ENCODE results near the gene DOK3.
A peak's percentile ranks its signal among the peaks of the same experiment; 100 is the strongest.

DOK3 gene

GRCh38 chr5:177516601-177517568 is 7.3 kb upstream of the DOK3 start, which contains the start of gene DDX41:
TSS of gene DDX41 (minus strand) at chr5:177516961. CDS start at chr5:177516945, 16 bp downstream.
- Histone ChIP-seq H3K36me3 (ENCODE audit: control insufficient read depth, insufficient read depth, low read length) (peaks cover 25% of the 10 kb centered on the region), H3K27ac (ENCODE audit: low read depth, low read length) (peak within 1 kb of the TSS; percentile 86)

DNA sequence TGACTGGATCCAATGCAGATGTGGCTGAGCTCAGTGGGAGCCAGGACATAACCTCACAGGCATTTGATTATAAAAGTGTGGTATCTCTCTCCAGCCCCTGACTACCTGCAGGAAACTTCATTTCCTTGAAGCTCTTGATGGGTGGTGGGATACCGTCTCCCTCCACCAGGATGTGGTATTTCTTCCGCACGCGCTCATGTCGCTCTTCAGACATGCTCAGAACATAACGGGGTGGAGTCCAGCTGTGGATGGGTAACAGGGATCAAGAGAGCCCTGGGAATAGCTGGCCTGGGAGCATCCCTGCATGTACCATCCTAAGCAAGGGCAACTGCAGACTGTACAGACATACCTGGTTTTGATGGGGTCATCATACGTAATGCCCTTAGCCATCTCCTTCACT is 6.0 kb upstream of the DOK3 start:
- Histone ChIP-seq H3K4me3 (ENCODE audit: low read length) (peak overlapping the region; percentile 99), H3K27ac (ENCODE audit: low read depth, low read length) (no peak overlapping the region), H3K9ac (ENCODE audit: low read length) (no peak overlapping the region), H3K36me3 (ENCODE audit: control insufficient read depth, insufficient read depth, low read length) (peaks cover 24% of the 10 kb centered on the region), H3K4me1 (ENCODE audit: control insufficient read depth, insufficient read depth, low read length) (peaks cover 7% of the 10 kb centered on the region), H3K27me3 (ENCODE audit: control insufficient read depth, insufficient read depth, low read length) (no peaks in the 10 kb centered on the region)

More at GRCh38 chr5:177516601-177517568, 7.3 kb upstream of the DOK3 start, which contains the start of gene DDX41:
- Histone ChIP-seq H3K9ac (ENCODE audit: low read length) (peak within 1 kb of the TSS; percentile 82), H3K4me3 (ENCODE audit: low read length) (peak within 1 kb of the TSS; percentile 99), H3K4me1 (ENCODE audit: control insufficient read depth, insufficient read depth, low read length) (peaks cover 7% of the 10 kb centered on the region), H3K27me3 (ENCODE audit: control insufficient read depth, insufficient read depth, low read length) (no peaks in the 10 kb centered on the region)

DNA sequence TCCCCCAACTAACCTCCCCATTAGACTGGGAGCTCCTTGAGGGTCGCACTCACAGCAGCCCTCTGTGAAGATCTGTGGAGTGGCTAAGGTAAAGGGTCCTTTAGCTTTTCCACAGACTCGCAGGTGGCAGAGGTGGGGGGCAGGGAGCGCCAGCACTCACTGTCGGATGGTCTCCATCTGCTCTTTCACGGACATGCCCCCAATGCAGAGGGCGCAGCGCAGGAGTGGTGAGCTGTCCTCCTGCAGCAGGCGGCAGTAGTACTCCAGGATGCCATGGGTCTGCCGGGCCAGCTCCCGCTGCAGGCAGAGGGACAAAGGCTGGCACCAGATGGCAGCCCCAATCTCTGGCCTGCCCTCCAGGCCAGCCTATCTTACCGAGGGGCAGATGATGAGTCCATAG is 4.9 kb upstream of the DOK3 start:
- Histone ChIP-seq H3K36me3 (ENCODE audit: control insufficient read depth, insufficient read depth, low read length) (peaks cover 24% of the 10 kb centered on the region), H3K27me3 (ENCODE audit: control insufficient read depth, insufficient read depth, low read length) (no peaks in the 10 kb centered on the region), H3K27ac (ENCODE audit: low read depth, low read length) (no peak overlapping the region), H3K9ac (ENCODE audit: low read length) (no peak overlapping the region), H3K4me3 (ENCODE audit: low read length) (no peak overlapping the region), H3K4me1 (ENCODE audit: control insufficient read depth, insufficient read depth, low read length) (peaks cover 7% of the 10 kb centered on the region)

GRCh38 chr5:177513500-177513899 is 3.9 kb upstream of the DOK3 start:
- no peaks in the 10 kb centered on the region for H3K27me3 ChIP-seq (ENCODE audit: control insufficient read depth, insufficient read depth, low read length)
- H3K9ac ChIP-seq (ENCODE audit: low read length), result no peak overlapping the region
- H3K4me3 ChIP-seq (ENCODE audit: low read length), result no peak overlapping the region
- no peak overlapping the region for H3K27ac ChIP-seq (ENCODE audit: low read depth, low read length)
- peaks cover 24% of the 10 kb centered on the region for H3K36me3 ChIP-seq (ENCODE audit: control insufficient read depth, insufficient read depth, low read length)
- H3K4me1 ChIP-seq (ENCODE audit: control insufficient read depth, insufficient read depth, low read length), result peaks cover 7% of the 10 kb centered on the region

DNA sequence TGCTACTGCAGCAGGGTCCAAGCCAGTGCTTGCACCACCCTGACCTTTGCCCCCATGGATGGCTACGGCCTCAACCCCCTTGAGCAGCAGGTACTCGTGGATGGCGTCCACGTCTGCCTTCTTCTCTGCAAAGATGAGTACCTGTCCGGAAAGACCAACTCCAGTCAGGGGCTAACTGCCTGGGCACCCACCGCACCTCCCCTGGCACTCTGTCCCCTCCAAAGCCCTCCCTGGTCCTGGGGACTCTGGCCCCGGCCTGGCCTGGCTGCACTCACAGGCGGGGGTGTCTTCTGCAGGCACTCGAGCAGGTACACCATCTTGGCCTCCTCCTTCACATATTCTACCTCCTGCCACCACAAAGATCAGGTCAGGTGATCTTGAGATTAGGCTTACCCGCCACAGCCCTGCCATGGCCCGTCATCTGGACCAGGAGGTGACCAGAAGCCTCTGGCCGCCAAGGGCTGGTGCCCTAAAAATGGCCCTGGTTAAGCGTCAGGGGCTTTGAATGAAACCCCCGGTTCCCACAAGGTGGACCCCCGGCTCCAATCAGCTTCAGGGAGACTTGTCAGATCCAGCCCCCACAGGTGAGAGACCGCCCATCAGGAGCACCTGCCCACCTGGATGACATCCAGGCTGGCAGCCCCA is 3.2 kb upstream of the DOK3 start:
- H3K27me3 ChIP-seq (ENCODE audit: control insufficient read depth, insufficient read depth, low read length), result no peaks in the 10 kb centered on the region
- no peak overlapping the region for H3K4me3 ChIP-seq (ENCODE audit: low read length)
- no peak overlapping the region for H3K9ac ChIP-seq (ENCODE audit: low read length)
- peaks cover 24% of the 10 kb centered on the region for H3K36me3 ChIP-seq (ENCODE audit: control insufficient read depth, insufficient read depth, low read length)
- H3K4me1 ChIP-seq (ENCODE audit: control insufficient read depth, insufficient read depth, low read length), result peaks cover 7% of the 10 kb centered on the region
- no peak overlapping the region for H3K27ac ChIP-seq (ENCODE audit: low read depth, low read length)

DNA sequence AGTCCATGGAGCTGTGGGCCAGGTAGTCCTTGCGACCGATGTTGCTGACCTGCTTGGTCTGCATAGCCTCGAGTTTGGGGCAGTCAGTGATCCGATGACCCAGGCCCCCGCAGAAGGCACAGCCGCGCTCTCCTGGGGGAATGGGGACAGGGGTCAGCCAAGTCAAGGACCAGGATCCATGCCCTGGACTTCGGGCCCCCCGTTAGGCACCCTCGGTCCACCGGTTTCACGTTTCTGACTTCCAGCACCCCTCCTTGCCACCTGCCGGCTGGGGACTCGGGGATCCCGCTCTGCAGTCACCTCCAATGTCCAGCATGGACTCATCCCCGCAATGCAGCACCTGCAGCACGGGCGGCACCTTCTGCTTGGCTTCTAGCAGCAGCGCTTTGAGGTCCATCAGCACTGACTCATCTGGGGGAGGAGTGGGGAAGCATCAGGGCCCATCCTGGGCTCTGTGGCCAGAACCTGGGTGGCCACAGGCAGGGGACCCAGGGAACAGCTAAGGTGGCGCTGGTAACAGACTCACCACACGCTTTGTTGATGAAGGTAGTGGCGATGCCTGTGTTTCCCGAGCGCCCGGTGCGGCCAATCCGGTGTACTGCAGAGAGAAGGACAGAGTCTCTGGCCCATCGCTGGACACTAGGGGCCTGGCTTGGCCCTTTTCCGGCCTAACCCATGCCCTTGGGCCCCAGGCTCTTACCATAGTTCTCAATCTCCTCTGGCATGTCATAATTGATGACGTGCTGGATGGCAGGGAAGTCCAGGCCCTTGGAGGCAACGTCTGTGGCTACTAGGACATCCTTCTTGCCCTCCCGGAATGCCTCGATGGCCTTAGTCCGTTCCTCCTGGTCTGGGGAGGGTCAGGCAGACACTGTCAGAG is 2.4 kb upstream of the DOK3 start:
- H3K4me1 ChIP-seq (ENCODE audit: control insufficient read depth, insufficient read depth, low read length), result peaks cover 7% of the 10 kb centered on the region
- no peaks in the 10 kb centered on the region for H3K27me3 ChIP-seq (ENCODE audit: control insufficient read depth, insufficient read depth, low read length)
- H3K4me3 ChIP-seq (ENCODE audit: low read length), result no peak overlapping the region
- peaks cover 24% of the 10 kb centered on the region for H3K36me3 ChIP-seq (ENCODE audit: control insufficient read depth, insufficient read depth, low read length)
- no peak overlapping the region for H3K27ac ChIP-seq (ENCODE audit: low read depth, low read length)
- H3K9ac ChIP-seq (ENCODE audit: low read length), result no peak overlapping the region

- Histone ChIP-seq H3K27ac (ENCODE audit: low read depth, low read length) (no peak overlapping the region), H3K4me3 (ENCODE audit: low read length) (no peak overlapping the region), H3K27me3 (ENCODE audit: control insufficient read depth, insufficient read depth, low read length) (no peaks in the 10 kb centered on the region), H3K4me1 (ENCODE audit: control insufficient read depth, insufficient read depth, low read length) (peaks cover 5% of the 10 kb centered on the region), H3K36me3 (ENCODE audit: control insufficient read depth, insufficient read depth, low read length) (peaks cover 24% of the 10 kb centered on the region), H3K9ac (ENCODE audit: low read length) (no peak overlapping the region)
Observed at GRCh38 chr5:177511181-177511580, 1.6 kb upstream of the DOK3 start.

- Histone ChIP-seq H3K4me3 (ENCODE audit: low read length) (no peak overlapping the region), H3K9ac (ENCODE audit: low read length) (no peak overlapping the region), H3K4me1 (ENCODE audit: control insufficient read depth, insufficient read depth, low read length) (no peaks in the 10 kb centered on the region), H3K36me3 (ENCODE audit: control insufficient read depth, insufficient read depth, low read length) (peaks cover 24% of the 10 kb centered on the region), H3K27me3 (ENCODE audit: control insufficient read depth, insufficient read depth, low read length) (no peaks in the 10 kb centered on the region), H3K27ac (ENCODE audit: low read depth, low read length) (no peak overlapping the region)
Observed at GRCh38 chr5:177510567-177511053, 984 bp upstream of the DOK3 start.

GRCh38 chr5:177509991-177510566 is 453 bp upstream of the DOK3 start:
- Histone ChIP-seq H3K9ac (ENCODE audit: low read length) (no peak overlapping the region), H3K4me3 (ENCODE audit: low read length) (peak overlapping the region; percentile 58), H3K27ac (ENCODE audit: low read depth, low read length) (no peak overlapping the region), H3K27me3 (ENCODE audit: control insufficient read depth, insufficient read depth, low read length) (no peaks in the 10 kb centered on the region), H3K36me3 (ENCODE audit: control insufficient read depth, insufficient read depth, low read length) (peaks cover 23% of the 10 kb centered on the region), H3K4me1 (ENCODE audit: control insufficient read depth, insufficient read depth, low read length) (no peaks in the 10 kb centered on the region)

DNA sequence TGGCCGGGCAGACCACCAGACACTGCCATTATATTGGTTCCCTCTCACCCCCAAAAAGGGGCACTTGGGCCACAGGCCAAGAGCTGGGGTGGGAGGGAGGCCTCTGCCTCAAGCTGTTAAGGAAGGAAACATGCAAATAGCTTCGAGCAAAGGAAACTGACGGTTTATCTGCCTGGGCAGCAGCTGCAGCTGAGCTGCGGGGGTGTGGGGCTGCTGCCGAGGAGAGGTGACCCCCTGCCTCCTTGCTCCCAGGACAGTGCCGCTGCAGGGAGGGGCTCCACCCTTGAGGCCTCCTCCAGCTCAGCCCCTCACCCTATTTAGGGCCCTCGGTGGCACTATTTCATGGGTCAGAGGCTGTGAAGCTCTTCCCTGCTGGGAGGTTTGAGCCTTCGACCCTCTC is 789 bp downstream of the DOK3 start:
- Histone ChIP-seq H3K4me3 (ENCODE audit: low read length) (peak overlapping the region; percentile 58), H3K4me1 (ENCODE audit: control insufficient read depth, insufficient read depth, low read length) (no peaks in the 10 kb centered on the region), H3K27me3 (ENCODE audit: control insufficient read depth, insufficient read depth, low read length) (no peaks in the 10 kb centered on the region), H3K9ac (ENCODE audit: low read length) (no peak overlapping the region), H3K36me3 (ENCODE audit: control insufficient read depth, insufficient read depth, low read length) (peaks cover 15% of the 10 kb centered on the region), H3K27ac (ENCODE audit: low read depth, low read length) (peak overlapping the region; percentile 5)

DNA sequence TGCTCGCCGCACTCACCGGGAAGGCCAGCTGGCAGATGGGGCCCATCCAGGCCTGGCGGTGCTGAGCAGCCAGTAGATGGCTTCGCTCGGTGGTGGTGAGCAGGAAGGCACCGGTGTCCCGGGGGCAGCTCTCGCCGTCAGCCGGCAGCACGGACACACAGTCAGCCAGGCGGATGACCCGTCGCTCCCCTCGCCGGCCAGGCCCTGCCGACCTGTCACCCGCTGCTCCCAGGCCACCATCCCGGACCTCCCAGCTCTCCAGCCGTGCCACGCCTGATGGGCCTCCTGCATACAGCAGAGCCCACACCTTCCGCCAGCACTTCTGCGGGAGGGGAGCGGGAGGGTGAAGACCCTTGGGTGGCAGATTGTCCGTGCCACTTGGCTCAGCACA is 1.4 kb downstream of the DOK3 start:
- Histone ChIP-seq H3K9ac (ENCODE audit: low read length) (no peak overlapping the region), H3K27me3 (ENCODE audit: control insufficient read depth, insufficient read depth, low read length) (no peaks in the 10 kb centered on the region), H3K27ac (ENCODE audit: low read depth, low read length) (no peak overlapping the region), H3K4me3 (ENCODE audit: low read length) (peak overlapping the region; percentile 34), H3K4me1 (ENCODE audit: control insufficient read depth, insufficient read depth, low read length) (no peaks in the 10 kb centered on the region), H3K36me3 (ENCODE audit: control insufficient read depth, insufficient read depth, low read length) (peaks cover 14% of the 10 kb centered on the region)

All from rectal smooth muscle tissue (tissue), 1 donor.